ENCODE results near the gene PI4KA.

DNA sequence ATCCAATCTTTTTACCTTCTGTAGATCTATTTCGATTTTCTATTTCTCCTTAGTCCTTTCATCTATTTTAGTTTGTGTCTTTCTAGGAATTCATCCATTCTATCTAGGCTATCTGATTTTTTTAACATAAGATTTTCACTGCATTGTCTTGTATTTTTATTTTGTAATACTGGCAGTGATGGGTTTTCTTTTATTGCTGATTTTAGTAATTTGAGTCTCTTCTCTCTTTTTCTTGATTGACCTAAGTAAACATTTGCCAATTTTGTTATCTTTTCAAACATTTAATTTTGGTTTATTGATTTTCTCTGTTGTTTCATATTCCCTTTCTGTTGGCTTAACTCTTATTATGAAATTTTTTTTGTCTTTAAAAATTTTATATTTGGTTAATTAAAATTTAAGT, 192.1 kb downstream of the PI4KA start:
- TF ChIP-seq ZC3H10 (CRISPR knock-in tag; IDR thresholded peaks at IDR 0.05) (no peak), ISL1 (CRISPR knock-in tag; IDR thresholded peaks at IDR 0.05) (no peak), PATZ1 (CRISPR knock-in tag; IDR thresholded peaks at IDR 0.05; ENCODE audit: borderline replicate concordance) (no peak)

Data from SK-N-SH treated with all-trans-retinoic acid at 6 μM for 48 hours (cell line).